ENCODE data around the gene TPRG1.

- TF ChIP-seq CTCF (IDR thresholded peaks at IDR 0.05; ENCODE audit: extremely low read depth in 1 of 2, insufficient read depth in 1 of 2, low read depth in 1 of 2, low read length in 2 of 2) = no peak
- TF ChIP-seq FOS (IDR thresholded peaks at IDR 0.05; ENCODE audit: borderline replicate concordance, insufficient read depth, low read length) = no peak
- TF ChIP-seq EZH2 (IDR thresholded peaks at IDR 0.05; ENCODE audit: borderline replicate concordance, low read depth, low read length, severe bottlenecking) = no peak
- TF ChIP-seq POLR2AphosphoS5 (IDR thresholded peaks at IDR 0.05; ENCODE audit: insufficient read depth, low read depth, low read length) = no peak
- no peak for TF ChIP-seq POLR2A (IDR thresholded peaks at IDR 0.05; ENCODE audit: low read depth, low read length)
- no peak for TF ChIP-seq MYC (IDR thresholded peaks at IDR 0.05; ENCODE audit: low read depth, low read length)
- TF ChIP-seq JUN (IDR thresholded peaks at IDR 0.05; ENCODE audit: borderline replicate concordance, insufficient read depth, insufficient read length, low read depth) = no peak
- no peak for TF ChIP-seq MAX (IDR thresholded peaks at IDR 0.05; ENCODE audit: insufficient read depth, insufficient read length)
These were observed 29.2 kb upstream of the TPRG1 start for GRCh38 chr3:189142527-189142926.

Measured in endothelial cell of umbilical vein (primary cell).